ENCODE measurements around the gene LTC4S.
"Not testable (repeated sequence)": the region's sequence is repeated elsewhere in the genome, so short reads cannot be mapped to it uniquely, and the experiment has no call there.

LTC4S gene

GRCh38 chr5:179769271-179769670, 24.5 kb upstream of the LTC4S start:
- no peak for DNase-seq (ENCODE audit: low read depth in 2 of 3, low spot score in 1 of 3)

GRCh38 chr5:179769796-179770195, 24.0 kb upstream of the LTC4S start:
- DNase-seq (ENCODE audit: low read depth in 2 of 3, low spot score in 1 of 3) = no peak

- no peak for DNase-seq (ENCODE audit: low read depth in 2 of 3, low spot score in 1 of 3)
These were observed 22.4 kb upstream of the LTC4S start for GRCh38 chr5:179771311-179771895.

- DNase-seq (ENCODE audit: low read depth in 2 of 3, low spot score in 1 of 3) = no peak
These were observed 21.4 kb upstream of the LTC4S start for GRCh38 chr5:179772351-179772750.

- DNase-seq (ENCODE audit: low read depth in 2 of 3, low spot score in 1 of 3) = no peak
These were observed 20.1 kb upstream of the LTC4S start for GRCh38 chr5:179773686-179774040.

- DNase-seq (ENCODE audit: low read depth in 2 of 3, low spot score in 1 of 3) = no peak
These were observed 19.3 kb upstream of the LTC4S start for GRCh38 chr5:179774442-179774841.

- no peak for DNase-seq (ENCODE audit: low read depth in 2 of 3, low spot score in 1 of 3)
These were observed 17.3 kb upstream of the LTC4S start for GRCh38 chr5:179776411-179776938.

GRCh38 chr5:179777456-179777855, 16.3 kb upstream of the LTC4S start:
- no peak for DNase-seq (ENCODE audit: low read depth in 2 of 3, low spot score in 1 of 3)

GRCh38 chr5:179777909-179778308, 15.9 kb upstream of the LTC4S start:
- DNase-seq (ENCODE audit: low read depth in 2 of 3, low spot score in 1 of 3) = no peak

GRCh38 chr5:179778591-179778990, 15.2 kb upstream of the LTC4S start:
- no peak for DNase-seq (ENCODE audit: low read depth in 2 of 3, low spot score in 1 of 3)

- no peak for DNase-seq (ENCODE audit: low read depth in 2 of 3, low spot score in 1 of 3)
These were observed 14.0 kb upstream of the LTC4S start for GRCh38 chr5:179779826-179780225.

- DNase-seq (ENCODE audit: low read depth in 2 of 3, low spot score in 1 of 3) = no peak
These were observed 13.4 kb upstream of the LTC4S start for GRCh38 chr5:179780362-179780761.

- DNase-seq (ENCODE audit: low read depth in 2 of 3, low spot score in 1 of 3) = no peak
These were observed 11.9 kb upstream of the LTC4S start for GRCh38 chr5:179781846-179782245.

GRCh38 chr5:179783128-179783527, 10.7 kb upstream of the LTC4S start:
- no peak for DNase-seq (ENCODE audit: low read depth in 2 of 3, low spot score in 1 of 3)

- DNase-seq (ENCODE audit: low read depth in 2 of 3, low spot score in 1 of 3) = no peak
These were observed 6.9 kb upstream of the LTC4S start for GRCh38 chr5:179786861-179787260.

GRCh38 chr5:179788193-179788854, 5.5 kb upstream of the LTC4S start:
- DNase-seq (ENCODE audit: low read depth in 2 of 3, low spot score in 1 of 3) = no peak

- DNase-seq (ENCODE audit: low read depth in 2 of 3, low spot score in 1 of 3) = not testable (repeated sequence)
These were observed 4.5 kb upstream of the LTC4S start for GRCh38 chr5:179789278-179789677.

- DNase-seq (ENCODE audit: low read depth in 2 of 3, low spot score in 1 of 3) = no peak
These were observed 1.7 kb upstream of the LTC4S start for GRCh38 chr5:179791881-179792611.

- DNase-seq (ENCODE audit: low read depth in 2 of 3, low spot score in 1 of 3) = no peak
These were observed 946 bp upstream of the LTC4S start for GRCh38 chr5:179792612-179793467.

- DNase-seq (ENCODE audit: low read depth in 2 of 3, low spot score in 1 of 3) = no peak
These were observed 385 bp downstream of the LTC4S start for GRCh38 chr5:179794171-179794570.

GRCh38 chr5:179794575-179794974, 789 bp downstream of the LTC4S start:
- DNase-seq (ENCODE audit: low read depth in 2 of 3, low spot score in 1 of 3) = no peak

All from stimulated activated CD4-positive, alpha-beta T cell treated with anti-CD3 and anti-CD28 coated beads, Interleukin-12 subunit alpha, Interleukin-12 subunit beta, amount 100 ng/mL, for 48 hours (primary cell).